Ovary (tissue), 9 donors: ENCODE results near the gene TMEM252. TPM values are rescaled to one million over a fixed set of nuclear protein-coding genes. Genes with fewer than 3 reads are reported as not detected.

Experiments used
- DNase-seq, 5 donors: peaks; one replicate each; pipeline ENCODE4 v3.0.0-alpha.2; 2019 to 2020
- H3K27ac ChIP-seq, 2 donors: fragments of 200-600 bp; one replicate each; pipeline versions ENCODE4 v1.5.1 to v1.8.0; 2019 to 2022
- H3K27me3 ChIP-seq: fragments of 200-600 bp; one replicate; pipeline ENCODE4 v1.8.0; 2022
- H3K36me3 ChIP-seq: fragments of 200-600 bp; sonication (generic); one replicate; pipeline ENCODE4 v1.5.1; 2019
- H3K4me1 ChIP-seq: one replicate; pipeline ENCODE4 v1.8.1; 2013; ENCODE audit warnings: mild to moderate bottlenecking, moderate library complexity; ENCODE audit not compliant: insufficient read depth
- H3K4me3 ChIP-seq: fragments of 200-600 bp; sonication (generic); one replicate; pipeline ENCODE4 v1.5.1; 2017
- H3K9me3 ChIP-seq, 2 donors: fragments of 200-600 bp in 1 of 2; sonication (generic) in 1 of 2; one replicate each; pipeline versions ENCODE4 v1.5.1 to v1.8.1; 2013 to 2019; ENCODE audit warnings: mild to moderate bottlenecking in 1 of 2, moderate library complexity in 1 of 2
- EP300 ChIP-seq: sonication (generic); formaldehyde crosslinking; IDR thresholded peaks from one replicate; pipeline ENCODE4 v1.6.1; 2017; ENCODE audit warnings: antibody characterized with exemption
- POLR2A ChIP-seq: fragments of 450-650 bp; IDR thresholded peaks from one replicate; pipeline ENCODE4 v1.6.1; 2017; ENCODE audit warnings: antibody characterized with exemption, mild to moderate bottlenecking, moderate library complexity
- WGBS, 3 donors: extraction: QIAGEN DNeasy Blood & Tissue Kit in 1 of 3; methylation state at CpG; one replicate each; pipeline versions ENCODE4 v1.1.5 to v1.1.7; 2013 to 2017; 5-methylcytosine and 5-hydroxymethylcytosine counted together
- intact Hi-C, 4 donors: fragments of 100-400 bp; cut with DNase I; formaldehyde crosslinking; loops; one replicate each; pipeline versions ENCODE4 v1.11.0 to v1.15.1; 2022 to 2023
- polyA plus RNA-seq, 2 donors: library from polyadenylated mRNA; stranded (reverse); fragments of 200-250 nt in 1 of 2; fragments of 350-450 nt in 1 of 2; fragmentation: Illumina TruSeq in 1 of 2; extraction: RNeasy Lipid Tissue Mini Kit (QIAGEN cat#74804) in 1 of 2; gene quantifications; one replicate each; pipeline ENCODE4 v1.2.3, GENCODE V29; 2013 to 2014
- total RNA-seq, 7 donors: library from RNA; depleted of rRNA in 2 of 7; stranded (reverse); fragments of >200 nt in 2 of 7; fragmentation: NEBNext Ultra II Directional in 3 of 7; extraction: Animal tissue kit (Norgen Biotek cat#: 25700) in 3 of 7; gene quantifications; one replicate each; pipeline versions ENCODE4 v1.1.0 to v1.2.4, GENCODE V29; 2016 to 2023
- TF ChIP-seq, protein P1 (sequence below), 3 donors: fragments of 450-650 bp in 2 of 3; fragments of 200-600 bp in 1 of 3; IDR thresholded peaks; one replicate each; pipeline versions ENCODE4 v1.5.1 to v1.8.0; 2016 to 2022; ENCODE audit warnings: antibody characterized with exemption in 3 of 3, mild to moderate bottlenecking in 1 of 3
- donor health status: DM: no; HTN: no; CAD: no; lungs with moderate emphysema.
- donor health status: DM: no; HTN: no; CAD: no.
- donor health status: Bipolar disorder and iron deficiency.
- donor health status: DM: yes; HTN: yes; CAD: no.
- donor health status: DM: no; HTN: no; CAD: no.
- donor health status: DM: yes; HTN: yes; CAD: no.

The TMEM252 gene
- total and polyA plus RNA-seq, 9 donors, result 0.24 TPM; not detected in 8

- Histone ChIP-seq H3K27ac (no peak overlapping the region), H3K4me1 (no peaks in the 10 kb centered on the region), H3K27me3 (no peaks in the 10 kb centered on the region), H3K4me3 (no peak overlapping the region), H3K9me3 (peaks cover 0 to 3% of the 10 kb centered on the region in 2 donors), H3K36me3 (no peaks in the 10 kb centered on the region)
- 67 to 74% (median 71%) methylated on average over 3 of the region's 3 CpGs for WGBS, 3 donors
- intact Hi-C loops, result no loop called here
- TF ChIP-seq, protein P1, sequence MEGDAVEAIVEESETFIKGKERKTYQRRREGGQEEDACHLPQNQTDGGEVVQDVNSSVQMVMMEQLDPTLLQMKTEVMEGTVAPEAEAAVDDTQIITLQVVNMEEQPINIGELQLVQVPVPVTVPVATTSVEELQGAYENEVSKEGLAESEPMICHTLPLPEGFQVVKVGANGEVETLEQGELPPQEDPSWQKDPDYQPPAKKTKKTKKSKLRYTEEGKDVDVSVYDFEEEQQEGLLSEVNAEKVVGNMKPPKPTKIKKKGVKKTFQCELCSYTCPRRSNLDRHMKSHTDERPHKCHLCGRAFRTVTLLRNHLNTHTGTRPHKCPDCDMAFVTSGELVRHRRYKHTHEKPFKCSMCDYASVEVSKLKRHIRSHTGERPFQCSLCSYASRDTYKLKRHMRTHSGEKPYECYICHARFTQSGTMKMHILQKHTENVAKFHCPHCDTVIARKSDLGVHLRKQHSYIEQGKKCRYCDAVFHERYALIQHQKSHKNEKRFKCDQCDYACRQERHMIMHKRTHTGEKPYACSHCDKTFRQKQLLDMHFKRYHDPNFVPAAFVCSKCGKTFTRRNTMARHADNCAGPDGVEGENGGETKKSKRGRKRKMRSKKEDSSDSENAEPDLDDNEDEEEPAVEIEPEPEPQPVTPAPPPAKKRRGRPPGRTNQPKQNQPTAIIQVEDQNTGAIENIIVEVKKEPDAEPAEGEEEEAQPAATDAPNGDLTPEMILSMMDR (IDR thresholded peaks at IDR 0.05), result no peak
- TF ChIP-seq EP300 (no peak), POLR2A (no peak)
- DNase-seq, result no peak
These were observed 27.3 kb downstream of the TMEM252 start for GRCh38 chr9:68513385-68513784.

GRCh38 chr9:68509689-68510088 is 31.0 kb downstream of the TMEM252 start:
- Histone ChIP-seq H3K36me3 (no peaks in the 10 kb centered on the region), H3K27me3 (no peaks in the 10 kb centered on the region), H3K9me3 (no peaks in the 10 kb centered on the region), H3K27ac (no peak overlapping the region), H3K4me3 (no peak overlapping the region), H3K4me1 (no peaks in the 10 kb centered on the region)
- intact Hi-C loops, result loop anchor here in 1 of 4 donors (5.0 kb wide), 1 partner anchor 152 kb away; the partner anchor contains the start of gene PGM5
- TF ChIP-seq, protein P1 (IDR thresholded peaks at IDR 0.05), result no peak
- TF ChIP-seq POLR2A, result no peak
- DNase-seq, result no peak

- no peak for DNase-seq
- 84 to 85% (median 84%) methylated on average over 2 of the region's 2 CpGs for WGBS, 3 donors
- no peak overlapping the region for H3K27ac ChIP-seq
- no peaks in the 10 kb centered on the region for H3K4me1 ChIP-seq
- H3K9me3 ChIP-seq, result no peaks in the 10 kb centered on the region
- TF ChIP-seq, protein P1 (IDR thresholded peaks at IDR 0.05), result no peak
- TF ChIP-seq POLR2A (no peak), EP300 (no peak)
- H3K4me3 ChIP-seq, result no peak overlapping the region
- H3K27me3 ChIP-seq, result no peaks in the 10 kb centered on the region
- H3K36me3 ChIP-seq, result no peaks in the 10 kb centered on the region
- intact Hi-C loops, result loop anchor here in 1 of 4 donors (5.0 kb wide), 1 partner anchor 151 kb away; the partner anchor contains the start of gene PGM5
These were observed 32.1 kb downstream of the TMEM252 start for GRCh38 chr9:68508547-68508946.

DNA sequence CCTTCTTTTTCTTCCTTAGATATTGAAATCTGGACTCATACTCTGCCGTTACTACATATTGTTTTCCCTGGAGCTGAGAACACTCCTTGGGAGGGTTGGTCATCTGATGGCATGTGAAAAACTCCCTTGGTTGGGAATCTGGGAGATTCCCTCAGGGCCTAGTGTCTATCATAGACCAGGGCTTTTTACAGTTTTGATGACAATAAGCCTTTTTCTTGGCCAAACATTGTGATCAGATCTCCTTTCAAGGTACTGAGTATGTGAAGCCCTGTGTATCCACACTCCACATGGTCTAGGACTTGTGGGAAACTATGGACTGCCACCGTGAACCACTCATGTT is 32.9 kb downstream of the TMEM252 start:
- DNase-seq, result no peak
- no peak overlapping the region for H3K4me3 ChIP-seq
- no peak overlapping the region for H3K27ac ChIP-seq
- no peaks in the 10 kb centered on the region for H3K36me3 ChIP-seq
- intact Hi-C loops, result loop anchor here in 1 of 4 donors (5.0 kb wide), 1 partner anchor 150 kb away; the partner anchor contains the start of gene PGM5
- H3K9me3 ChIP-seq, result no peaks in the 10 kb centered on the region
- no peaks in the 10 kb centered on the region for H3K4me1 ChIP-seq
- WGBS, 3 donors, result 45 to 53% (median 48%) methylated on average over 2 of the region's 2 CpGs
- TF ChIP-seq, protein P1 (IDR thresholded peaks at IDR 0.05), result peak in 1 of 3 donors; percentile 14
- TF ChIP-seq POLR2A, result no peak
- H3K27me3 ChIP-seq, result no peaks in the 10 kb centered on the region
